ENCODE results near the gene RABL3. TPM values are rescaled to one million over a fixed set of nuclear protein-coding genes. Genes with fewer than 3 reads are reported as not detected.
"Not testable (repeated sequence)": the region's sequence is repeated elsewhere in the genome, so short reads cannot be mapped to it uniquely, and the experiment has no call there.

Gene RABL3
- total RNA-seq, 1 donor from 2014 or later: 19.4 TPM

GRCh38 chr3:120752865-120753264 lies 10.5 kb upstream of the RABL3 start:
- no peak for ATAC-seq
- intact Hi-C loops (cut with micrococcal nuclease): no loop called here
- no peak for DNase-seq

- DNase-seq (no peak), ATAC-seq (no peak)
- intact Hi-C loops (cut with micrococcal nuclease): no loop called here
These were observed 9.9 kb upstream of the RABL3 start for GRCh38 chr3:120752230-120752629.

GRCh38 chr3:120749843-120750242 lies 7.5 kb upstream of the RABL3 start:
- DNase-seq (no peak), ATAC-seq (no peak)
- intact Hi-C loops (cut with micrococcal nuclease): no loop called here

- intact Hi-C loops (cut with micrococcal nuclease): no loop called here
- ATAC-seq (no peak), DNase-seq (no peak)
These were observed 3.1 kb upstream of the RABL3 start for GRCh38 chr3:120745466-120745865.

- intact Hi-C loops (cut with micrococcal nuclease): no loop called here
- DNase-seq (no peak), ATAC-seq (no peak)
These were observed 1.4 kb upstream of the RABL3 start for GRCh38 chr3:120743556-120744195.

- intact Hi-C loops (cut with micrococcal nuclease): no loop called here
- ATAC-seq: peak; percentile 34
- no peak for DNase-seq
These were observed 591 bp upstream of the RABL3 start for GRCh38 chr3:120742849-120743365.

- ATAC-seq: no peak
- DNase-seq: no peak
- intact Hi-C loops (cut with micrococcal nuclease): no loop called here
These were observed 499 bp downstream of the RABL3 start for GRCh38 chr3:120741837-120742197.

- intact Hi-C loops (cut with micrococcal nuclease): no loop called here
- DNase-seq (no peak), ATAC-seq (no peak)
These were observed 996 bp downstream of the RABL3 start for GRCh38 chr3:120741320-120741719.

GRCh38 chr3:120738006-120738405 lies 4.3 kb downstream of the RABL3 start:
- intact Hi-C loops (cut with micrococcal nuclease); ATAC-seq: not testable (repeated sequence)
- DNase-seq: peak; percentile 20

GRCh38 chr3:120730576-120731542 lies 11.5 kb downstream of the RABL3 start:
- intact Hi-C loops (cut with micrococcal nuclease): no loop called here
- no peak for DNase-seq
- ATAC-seq: no peak

- no peak for DNase-seq
- intact Hi-C loops (cut with micrococcal nuclease): no loop called here
- ATAC-seq: no peak
These were observed 15.5 kb downstream of the RABL3 start for GRCh38 chr3:120726791-120727190.

- ATAC-seq; intact Hi-C loops (cut with micrococcal nuclease): not testable (repeated sequence)
- DNase-seq: peak; percentile 73
These were observed 23.0 kb downstream of the RABL3 start for GRCh38 chr3:120719167-120719834.

- intact Hi-C loops (cut with micrococcal nuclease): no loop called here
- ATAC-seq (no peak), DNase-seq (no peak)
These were observed 29.1 kb downstream of the RABL3 start for GRCh38 chr3:120713262-120713661.

GRCh38 chr3:120710369-120710768 lies 31.9 kb downstream of the RABL3 start:
- ATAC-seq: no peak
- intact Hi-C loops (cut with micrococcal nuclease): no loop called here
- DNase-seq: no peak

GRCh38 chr3:120708408-120708807 lies 33.9 kb downstream of the RABL3 start:
- DNase-seq (no peak), ATAC-seq (no peak)
- intact Hi-C loops (cut with micrococcal nuclease): no loop called here

- no peak for ATAC-seq
- intact Hi-C loops (cut with micrococcal nuclease): no loop called here
- no peak for DNase-seq
These were observed 35.4 kb downstream of the RABL3 start for GRCh38 chr3:120706950-120707349.

GRCh38 chr3:120705884-120706582 lies 36.3 kb downstream of the RABL3 start:
- intact Hi-C loops (cut with micrococcal nuclease): no loop called here

GRCh38 chr3:120699333-120699732 lies 43.0 kb downstream of the RABL3 start:
- intact Hi-C loops (cut with micrococcal nuclease): no loop called here
- ATAC-seq: no peak

More at GRCh38 chr3:120705884-120706582, 36.3 kb downstream of the RABL3 start:
- ATAC-seq (no peak), DNase-seq (no peak)

More at GRCh38 chr3:120699333-120699732, 43.0 kb downstream of the RABL3 start:
- no peak for DNase-seq

All from left ventricle myocardium superior (tissue), 1 donor.